Esophagus squamous epithelium (tissue), 5 donors: ENCODE results near the gene MYCBP2. TPM values are rescaled to one million over a fixed set of nuclear protein-coding genes. Genes with fewer than 3 reads are reported as not detected.

Source experiments
- DNase-seq: peaks from one replicate; lab custom pipeline; 2025; lab: John Stamatoyannopoulos, UW
- H3K27ac ChIP-seq, 4 donors: fragments of 200-600 bp; sonication (generic); one replicate each; pipeline ENCODE4 v1.5.1; 2016 to 2019; ENCODE audit warnings: mild to moderate bottlenecking in 1 of 4
- H3K27me3 ChIP-seq, 4 donors: fragments of 200-600 bp; sonication (generic); 1 replicate in 3 of 4; 2 replicates in 1 of 4; pipeline versions ENCODE4 v1.5.1 to v1.6.0; 2017 to 2021; ENCODE audit warnings: antibody characterized with exemption in 1 of 4
- H3K36me3 ChIP-seq, 3 donors: fragments of 200-600 bp; sonication (generic); one replicate each; pipeline ENCODE4 v1.5.1; 2016 to 2019
- H3K4me1 ChIP-seq, 3 donors: fragments of 200-600 bp; sonication (generic); one replicate each; pipeline ENCODE4 v1.5.1; 2017 to 2019
- H3K4me3 ChIP-seq, 4 donors: fragments of 200-600 bp; sonication (generic); 1 replicate in 3 of 4; 2 replicates in 1 of 4; pipeline ENCODE4 v1.5.1; 2016 to 2019; ENCODE audit warnings: mild to moderate bottlenecking in 2 of 4, moderate library complexity in 1 of 4
- H3K9me3 ChIP-seq, 3 donors: fragments of 200-600 bp; sonication (generic); one replicate each; pipeline ENCODE4 v1.5.1; 2016 to 2019
- POLR2A ChIP-seq, 4 donors: fragments of 450-650 bp; IDR thresholded peaks; one replicate each; pipeline ENCODE4 v1.6.1; 2017; ENCODE audit warnings: antibody characterized with exemption in 4 of 4, mild to moderate bottlenecking in 4 of 4, moderate library complexity in 3 of 4
- WGBS, 2 donors: methylation state at CpG; one replicate each; pipeline ENCODE4 v1.1.5; 2018; 5-methylcytosine and 5-hydroxymethylcytosine counted together
- intact Hi-C: fragments of 100-400 bp; cut with DNase I; formaldehyde crosslinking; loops from one replicate; pipeline ENCODE4 v1.15.0; 2022
- total RNA-seq, 4 donors: library from RNA; depleted of rRNA; stranded (reverse); fragments of >200 nt; gene quantifications; one replicate each; pipeline ENCODE4 v1.1.0, GENCODE V29; 2016
- TF ChIP-seq, protein P1 (sequence below), 6 experiments: fragments of 450-650 bp in 4 of 6; fragments of 200-600 bp in 2 of 6; sonication (generic) in 2 of 6; IDR thresholded peaks; one replicate each; pipeline ENCODE4 v1.5.1; 2016 to 2019; ENCODE audit warnings: antibody characterized with exemption in 6 of 6, mild to moderate bottlenecking in 4 of 6, moderate library complexity in 4 of 6
- donor health status: DM: yes; HTN: yes; CAD: no.

Gene MYCBP2
- total RNA-seq, 4 donors from 2014 or later, result 80.9 to 167 (median 130) TPM

GRCh38 chr13:77358001-77358400, 31.1 kb upstream of the MYCBP2 start:
- no peaks in the 10 kb centered on the region for H3K27me3 ChIP-seq
- no peaks in the 10 kb centered on the region for H3K36me3 ChIP-seq
- H3K4me3 ChIP-seq, result no peak overlapping the region
- H3K27ac ChIP-seq, result no peak overlapping the region
- WGBS, 2 donors, result 65 to 88% methylated on average over 1 of the region's 1 CpG
- no peak for DNase-seq
- intact Hi-C loops, result no loop called here
- TF ChIP-seq POLR2A (IDR thresholded peaks at IDR 0.05), result no peak
- TF ChIP-seq, protein P1, sequence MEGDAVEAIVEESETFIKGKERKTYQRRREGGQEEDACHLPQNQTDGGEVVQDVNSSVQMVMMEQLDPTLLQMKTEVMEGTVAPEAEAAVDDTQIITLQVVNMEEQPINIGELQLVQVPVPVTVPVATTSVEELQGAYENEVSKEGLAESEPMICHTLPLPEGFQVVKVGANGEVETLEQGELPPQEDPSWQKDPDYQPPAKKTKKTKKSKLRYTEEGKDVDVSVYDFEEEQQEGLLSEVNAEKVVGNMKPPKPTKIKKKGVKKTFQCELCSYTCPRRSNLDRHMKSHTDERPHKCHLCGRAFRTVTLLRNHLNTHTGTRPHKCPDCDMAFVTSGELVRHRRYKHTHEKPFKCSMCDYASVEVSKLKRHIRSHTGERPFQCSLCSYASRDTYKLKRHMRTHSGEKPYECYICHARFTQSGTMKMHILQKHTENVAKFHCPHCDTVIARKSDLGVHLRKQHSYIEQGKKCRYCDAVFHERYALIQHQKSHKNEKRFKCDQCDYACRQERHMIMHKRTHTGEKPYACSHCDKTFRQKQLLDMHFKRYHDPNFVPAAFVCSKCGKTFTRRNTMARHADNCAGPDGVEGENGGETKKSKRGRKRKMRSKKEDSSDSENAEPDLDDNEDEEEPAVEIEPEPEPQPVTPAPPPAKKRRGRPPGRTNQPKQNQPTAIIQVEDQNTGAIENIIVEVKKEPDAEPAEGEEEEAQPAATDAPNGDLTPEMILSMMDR (IDR thresholded peaks at IDR 0.05), result no peak
- H3K9me3 ChIP-seq, result peaks cover 0 to 5% (median 0%) of the 10 kb centered on the region in 3 donors
- peaks cover 0 to 19% (median 0%) of the 10 kb centered on the region in 3 donors for H3K4me1 ChIP-seq

- WGBS, 2 donors, result 46 to 86% methylated on average over 2 of the region's 2 CpGs
- H3K27me3 ChIP-seq, result no peaks in the 10 kb centered on the region
- H3K36me3 ChIP-seq, result no peaks in the 10 kb centered on the region
- no peak overlapping the region for H3K4me3 ChIP-seq
- intact Hi-C loops, result no loop called here
- DNase-seq, result no peak
- H3K27ac ChIP-seq, result no peak overlapping the region
- no peak for TF ChIP-seq POLR2A (IDR thresholded peaks at IDR 0.05)
- TF ChIP-seq, protein P1 (IDR thresholded peaks at IDR 0.05), result no peak
- H3K4me1 ChIP-seq, result peaks cover 0 to 20% (median 0%) of the 10 kb centered on the region in 3 donors
- peaks cover 0 to 5% (median 0%) of the 10 kb centered on the region in 3 donors for H3K9me3 ChIP-seq
These were observed 29.3 kb upstream of the MYCBP2 start for GRCh38 chr13:77356155-77356554.

DNA sequence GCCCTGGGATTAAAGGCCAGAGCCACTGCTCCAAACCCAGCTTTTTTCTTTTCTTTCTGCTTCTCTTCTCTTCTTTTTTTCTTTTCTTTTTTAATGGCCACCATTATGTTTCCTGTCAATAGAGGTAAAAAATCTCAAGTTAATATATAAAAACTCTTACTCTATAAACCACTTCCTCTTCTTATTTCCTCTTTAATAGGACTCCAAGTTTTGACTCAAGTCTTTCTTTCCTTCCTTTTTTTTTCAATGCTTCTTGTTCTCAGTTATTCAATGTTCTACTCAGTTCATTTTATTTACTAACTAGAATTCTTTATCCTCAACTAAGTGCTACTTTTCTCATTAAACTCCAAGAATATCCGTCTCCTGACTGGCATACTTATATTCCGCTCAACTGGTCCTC, 27.1 kb upstream of the MYCBP2 start:
- Histone ChIP-seq H3K27ac (no peak overlapping the region), H3K27me3 (no peaks in the 10 kb centered on the region), H3K9me3 (peaks cover 0 to 5% (median 0%) of the 10 kb centered on the region in 3 donors), H3K36me3 (no peaks in the 10 kb centered on the region), H3K4me3 (no peak overlapping the region), H3K4me1 (peaks cover 0 to 17% (median 0%) of the 10 kb centered on the region in 3 donors)
- 69 to 88% methylated on average over 2 of the region's 2 CpGs for WGBS, 2 donors
- intact Hi-C loops, result no loop called here
- TF ChIP-seq POLR2A (IDR thresholded peaks at IDR 0.05), result no peak
- TF ChIP-seq, protein P1 (IDR thresholded peaks at IDR 0.05), result no peak
- no peak for DNase-seq

DNA sequence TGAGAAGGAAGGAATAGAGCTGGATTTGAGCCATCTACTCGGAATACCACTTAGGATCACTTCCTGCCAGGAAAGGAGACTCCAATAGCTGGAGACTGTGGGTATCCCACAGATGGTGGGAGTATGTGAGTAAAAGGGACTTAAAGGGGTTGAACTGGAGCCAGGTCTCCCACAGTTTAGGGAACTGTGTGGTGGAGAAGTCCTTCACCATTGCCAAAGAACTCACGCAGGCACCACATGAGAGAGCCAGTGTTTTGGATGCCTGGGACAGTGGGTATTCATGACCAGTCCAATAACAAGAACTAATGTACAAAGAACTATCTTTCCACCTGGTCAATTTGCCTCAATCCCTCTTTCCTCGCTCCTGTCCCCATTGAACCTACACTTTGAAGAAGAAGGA, 24.4 kb upstream of the MYCBP2 start:
- Histone ChIP-seq H3K9me3 (no peaks in the 10 kb centered on the region), H3K36me3 (no peaks in the 10 kb centered on the region), H3K27me3 (no peaks in the 10 kb centered on the region), H3K4me3 (no peak overlapping the region), H3K4me1 (peaks cover 0 to 17% (median 0%) of the 10 kb centered on the region in 3 donors), H3K27ac (peak overlapping the region in 3 of 4 donors; percentile 55 to 74 (median 69))
- intact Hi-C loops, result no loop called here
- no peak for DNase-seq
- TF ChIP-seq, protein P1 (IDR thresholded peaks at IDR 0.05), result no peak
- TF ChIP-seq POLR2A (IDR thresholded peaks at IDR 0.05), result no peak
- WGBS, 2 donors, result 66 to 74% methylated on average over 3 of the region's 3 CpGs

- no peaks in the 10 kb centered on the region for H3K36me3 ChIP-seq
- H3K27me3 ChIP-seq, result no peaks in the 10 kb centered on the region
- no peak for DNase-seq
- no peak for TF ChIP-seq POLR2A (IDR thresholded peaks at IDR 0.05)
- TF ChIP-seq, protein P1 (IDR thresholded peaks at IDR 0.05), result no peak
- intact Hi-C loops, result no loop called here
- H3K4me1 ChIP-seq, result peaks cover 0 to 17% (median 0%) of the 10 kb centered on the region in 3 donors
- H3K4me3 ChIP-seq, result no peak overlapping the region
- 40 to 50% methylated on average over 1 of the region's 1 CpG for WGBS, 2 donors
- peak overlapping the region in 1 of 4 donors; percentile 69 for H3K27ac ChIP-seq
- H3K9me3 ChIP-seq, result no peaks in the 10 kb centered on the region
These were observed 23.9 kb upstream of the MYCBP2 start for GRCh38 chr13:77350811-77351210.
